NCI-H774 (cell line): ENCODE measurements around the gene PLAGL1.
"Not testable (repeated sequence)": the region's sequence is repeated elsewhere in the genome, so short reads cannot be mapped to it uniquely, and the experiment has no call there.

ENCODE experiments used
- DNase-seq: peaks from one replicate; lab custom pipeline; 2025; lab: John Stamatoyannopoulos, UW

PLAGL1 gene

DNA sequence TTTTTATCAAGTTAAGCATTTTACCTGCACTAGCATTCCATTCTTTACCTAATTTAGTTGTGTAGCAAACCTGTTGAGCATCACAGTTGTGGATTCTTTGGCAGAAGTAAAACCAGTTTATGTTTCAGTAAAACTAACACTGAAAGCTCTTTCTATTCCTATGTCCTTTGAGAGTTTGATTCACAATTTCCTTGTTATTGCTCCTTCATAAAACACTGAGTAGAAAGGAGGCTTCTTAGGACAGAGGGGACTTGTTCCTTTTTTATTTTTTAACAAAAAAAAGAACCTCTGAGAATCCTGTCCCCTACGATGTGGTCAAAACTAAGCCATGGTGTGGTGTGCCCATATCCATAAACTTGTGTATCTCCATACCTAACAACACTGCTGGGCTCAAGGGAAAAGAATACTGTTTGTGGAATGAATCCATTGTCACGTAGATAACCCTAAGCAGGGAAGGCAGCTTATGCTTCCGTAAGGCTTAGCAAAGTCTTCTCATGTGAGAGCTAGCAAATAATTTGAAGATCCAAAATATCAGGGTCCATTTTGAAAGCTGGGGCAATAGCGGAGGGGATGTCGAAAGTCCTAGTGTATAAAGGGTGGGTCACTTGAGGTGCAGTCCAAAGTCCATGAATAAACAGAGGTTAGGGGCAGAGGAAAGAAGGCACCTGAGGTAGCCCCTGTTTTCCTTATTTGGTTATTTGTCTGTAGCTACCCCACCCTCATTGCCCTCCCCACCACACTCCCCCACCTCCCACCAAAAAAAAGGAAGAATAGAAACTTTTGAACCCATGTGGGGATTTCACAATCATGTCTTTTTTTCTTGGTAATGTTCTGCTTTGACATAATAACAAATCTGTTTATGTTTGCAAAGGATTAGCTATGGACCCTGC lies 71.0 kb downstream of the PLAGL1 start:
- no peak for DNase-seq

DNA sequence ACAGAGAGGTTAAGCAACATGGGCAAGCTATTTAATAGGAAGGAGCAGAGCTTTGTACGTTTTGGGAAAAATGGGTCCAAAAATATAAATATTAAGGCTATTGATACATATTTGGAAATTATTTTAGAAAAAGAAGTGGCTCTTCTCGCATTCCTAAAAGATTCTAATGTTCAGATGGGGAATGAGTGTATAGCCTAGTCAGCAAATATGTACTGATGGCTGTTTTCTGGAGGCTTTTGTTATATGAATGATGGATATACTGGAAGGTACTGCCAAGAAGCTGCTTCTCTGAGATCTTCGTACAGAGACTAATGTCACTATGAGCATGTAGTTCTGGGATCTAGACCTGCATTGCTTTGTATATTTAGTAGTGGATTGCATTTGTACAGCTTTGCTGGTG lies 71.7 kb downstream of the PLAGL1 start:
- DNase-seq = no peak

DNA sequence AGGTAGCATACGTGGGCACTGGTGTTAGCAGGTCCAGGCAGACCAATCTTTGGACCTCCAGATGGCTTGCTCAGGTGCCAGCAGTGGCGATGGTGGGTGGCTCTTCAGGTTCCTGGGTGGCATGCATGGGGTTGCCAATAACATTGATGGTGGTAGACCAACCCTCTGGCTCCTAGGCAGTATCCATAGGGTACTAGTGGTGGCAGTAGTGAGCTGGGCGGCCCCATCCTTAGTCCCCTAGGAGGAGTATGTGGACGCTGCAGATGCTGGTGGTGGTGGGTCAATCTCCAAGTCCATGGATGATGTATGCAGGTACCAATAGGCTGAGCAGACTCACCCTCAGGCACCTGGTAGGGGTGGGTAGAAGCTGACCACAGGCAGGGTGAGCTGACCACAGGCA lies 73.2 kb downstream of the PLAGL1 start:
- DNase-seq = no peak

DNA sequence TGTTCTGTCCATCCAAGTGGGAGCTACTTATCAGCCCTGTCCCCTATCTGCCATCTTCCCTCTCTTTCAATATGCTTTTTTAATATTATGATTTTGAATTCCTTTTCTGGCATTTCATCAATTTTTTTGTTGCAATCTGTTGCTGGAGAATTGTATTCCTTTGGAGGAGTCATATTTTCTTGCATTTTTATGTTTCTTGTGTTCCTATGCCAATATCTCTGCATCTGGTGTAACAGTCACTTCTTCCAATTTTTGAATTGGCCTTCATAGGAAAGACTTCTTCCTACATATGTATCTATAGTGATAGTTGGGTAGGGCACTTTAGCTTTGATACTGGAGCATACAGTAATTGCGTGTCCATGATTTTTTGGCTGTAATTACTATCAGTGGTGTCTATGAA lies 73.7 kb downstream of the PLAGL1 start:
- no peak for DNase-seq

DNA sequence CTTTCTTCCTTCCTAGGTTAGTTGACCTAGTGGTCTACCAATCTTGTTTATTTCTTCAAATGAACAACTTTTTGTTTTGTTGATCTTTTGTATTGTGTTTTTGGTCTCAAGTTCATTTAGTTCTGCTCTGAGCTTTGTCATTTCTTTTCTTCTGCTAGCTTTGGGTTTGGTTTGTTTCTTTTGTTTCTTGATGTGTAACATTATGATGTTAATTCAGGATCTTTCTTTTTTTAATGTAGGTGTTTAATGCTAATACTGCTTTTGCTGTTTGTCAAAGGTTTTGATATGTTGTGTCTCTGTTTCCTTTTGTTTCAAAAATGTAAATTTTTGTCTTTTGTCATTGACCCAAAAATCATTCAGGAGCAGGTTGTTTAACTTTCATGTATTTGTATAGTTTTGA lies 78.1 kb downstream of the PLAGL1 start:
- no peak for DNase-seq

DNA sequence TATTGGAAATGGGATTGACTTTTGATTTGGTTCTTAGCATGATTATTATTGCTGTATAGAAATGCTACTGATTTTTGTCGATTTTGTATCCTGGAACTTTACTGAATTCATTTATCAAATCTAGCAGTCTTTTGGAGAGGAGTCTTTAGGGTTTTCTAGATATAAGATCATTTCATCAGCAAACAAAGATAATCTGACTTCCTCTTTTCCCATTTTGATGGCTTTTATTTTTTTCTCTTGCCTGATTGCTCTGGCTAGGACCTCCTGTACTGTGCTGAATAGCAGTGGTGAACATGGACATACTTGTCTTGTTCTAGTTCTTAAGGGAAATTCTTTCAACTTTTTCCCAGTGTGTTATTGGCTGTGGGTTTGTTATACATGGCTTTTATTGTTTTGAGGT lies 79.2 kb downstream of the PLAGL1 start:
- no peak for DNase-seq

DNA sequence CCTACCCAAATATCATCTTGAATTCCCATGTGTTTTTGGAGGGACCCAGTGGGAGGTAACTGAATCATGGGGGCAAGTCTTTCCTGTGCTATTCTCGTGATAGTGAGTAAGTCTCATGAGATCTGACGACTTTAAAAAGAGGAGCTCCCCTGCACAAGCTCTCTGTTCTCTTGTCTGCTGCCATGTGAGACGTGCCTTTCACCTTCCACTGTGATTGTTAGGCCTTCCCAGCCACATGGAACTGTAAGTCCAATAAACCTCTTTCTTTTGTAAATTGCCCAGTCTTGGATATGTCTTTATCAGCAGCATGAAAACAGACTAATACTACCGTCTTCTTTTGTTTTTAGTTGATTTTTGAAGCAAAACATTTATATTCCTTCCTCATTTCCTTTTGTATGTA lies 91.0 kb downstream of the PLAGL1 start:
- DNase-seq = not testable (repeated sequence)

DNA sequence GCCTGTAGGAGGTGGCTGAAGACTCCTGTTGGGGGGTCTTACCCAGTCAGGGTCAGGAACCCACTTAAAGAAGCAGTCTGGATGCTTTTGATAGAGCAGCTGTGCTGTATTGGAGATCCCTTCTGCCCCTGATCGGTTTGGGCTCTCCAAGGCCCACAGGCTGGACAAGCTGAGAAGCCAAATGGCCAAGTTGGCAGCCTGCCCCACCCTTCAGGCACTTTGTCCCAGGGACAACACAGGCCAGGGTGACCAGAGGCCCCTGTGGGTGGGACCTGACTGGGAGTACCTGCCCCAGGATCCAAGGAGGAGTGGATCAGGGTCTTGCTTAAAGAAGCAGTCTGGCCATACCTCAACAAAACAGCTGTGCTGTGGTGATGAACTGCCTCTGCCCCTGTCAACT lies 95.4 kb downstream of the PLAGL1 start:
- DNase-seq = no peak

DNA sequence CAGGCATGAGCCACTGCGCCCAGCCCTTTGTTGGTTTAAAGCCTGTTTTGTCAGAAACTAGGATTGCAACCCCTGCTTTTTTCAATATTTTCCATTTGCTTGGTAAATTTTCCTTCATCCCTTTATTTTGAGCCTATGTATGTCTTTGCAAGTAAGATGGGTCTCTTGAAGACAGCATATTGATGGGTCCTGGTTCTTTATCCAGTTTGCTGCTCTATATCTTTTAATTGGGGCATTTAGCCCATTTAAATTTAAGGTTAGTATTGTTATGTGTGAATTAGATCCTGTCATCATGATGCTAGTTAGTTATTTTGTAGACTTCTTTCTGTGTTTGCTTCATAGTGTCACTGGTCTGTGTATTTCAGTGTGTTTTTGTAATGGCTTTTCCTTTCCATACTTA lies 97.0 kb downstream of the PLAGL1 start:
- no peak for DNase-seq

DNA sequence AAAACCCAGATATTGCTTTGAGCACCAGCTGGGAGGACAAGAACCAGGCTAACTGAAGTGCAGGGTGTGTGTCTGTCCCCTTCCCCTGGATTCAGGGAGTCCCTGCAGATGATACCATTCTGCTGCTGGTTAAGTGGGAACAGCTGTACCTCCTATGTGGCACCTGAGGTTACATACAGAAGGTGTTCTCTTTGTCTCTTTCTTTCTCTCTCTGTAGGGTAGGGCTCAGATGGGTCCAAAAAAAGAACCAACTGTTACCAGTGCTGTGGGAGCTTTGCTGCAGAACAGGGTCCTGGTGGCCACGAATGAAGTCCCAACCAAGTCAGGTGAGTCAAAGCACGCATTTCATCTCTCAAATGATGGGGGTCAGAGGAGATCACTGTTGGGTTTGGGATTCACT lies 105.2 kb downstream of the PLAGL1 start:
- DNase-seq = no peak

DNA sequence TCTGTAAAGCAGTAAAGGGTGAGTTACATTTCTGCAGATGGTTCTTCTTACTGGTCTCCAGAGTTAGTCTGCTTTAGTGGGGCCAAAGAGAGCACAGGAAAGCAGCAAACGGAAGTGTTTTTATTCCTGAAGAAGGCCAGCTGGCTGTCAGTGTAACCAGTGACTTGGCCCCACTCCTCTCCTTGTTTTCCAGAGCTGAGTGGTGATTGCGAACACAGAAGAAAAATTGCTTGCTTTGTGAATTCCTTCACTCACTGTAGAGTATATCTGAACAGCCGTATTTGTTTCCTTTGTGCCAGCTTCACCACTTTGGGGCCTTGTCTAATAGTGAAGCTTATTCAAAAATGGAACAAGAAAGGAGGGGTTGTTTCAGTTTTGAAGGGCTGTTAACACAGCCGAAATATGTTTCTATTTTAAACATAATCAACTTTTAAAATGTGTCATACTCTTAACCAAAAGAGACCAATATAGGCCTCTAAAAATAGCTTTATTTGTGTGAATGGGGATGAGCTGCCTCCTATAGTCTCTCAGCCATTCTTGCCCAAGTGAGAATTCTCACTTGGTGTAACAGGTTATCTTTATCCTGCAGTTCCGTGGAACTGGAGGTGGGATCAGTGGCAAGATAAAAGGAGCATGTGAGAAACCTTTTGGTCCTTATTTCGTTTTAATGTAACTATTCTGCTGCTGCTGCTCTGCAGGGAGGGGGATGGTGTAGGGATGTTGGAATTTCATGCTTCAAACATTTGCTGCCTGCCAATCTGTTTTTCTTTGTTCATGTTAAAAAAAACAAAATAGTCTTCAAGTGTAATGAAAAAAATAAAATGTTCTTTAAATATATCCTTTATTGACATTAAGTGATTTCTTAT lies 105.9 kb downstream of the PLAGL1 start:
- no peak for DNase-seq

DNA sequence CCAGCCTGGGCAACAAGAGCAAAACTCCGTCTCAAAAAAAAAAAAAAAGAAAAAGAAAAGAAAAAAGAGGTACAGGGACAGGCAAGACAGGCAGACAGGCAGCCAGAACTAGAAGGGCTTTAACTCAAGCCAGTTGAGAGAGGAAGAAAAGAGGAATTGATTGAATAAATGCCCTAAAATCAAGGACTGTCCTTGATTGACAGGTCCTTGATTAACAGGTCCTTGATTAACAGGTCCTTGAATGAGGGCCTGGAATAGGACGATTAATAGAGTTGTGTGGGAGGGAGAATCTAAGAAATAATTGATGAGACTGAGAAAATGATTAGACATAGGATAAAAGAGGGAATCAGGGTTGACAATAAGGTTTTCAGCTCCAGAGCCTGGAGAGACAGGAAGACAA lies 107.7 kb downstream of the PLAGL1 start:
- no peak for DNase-seq

DNA sequence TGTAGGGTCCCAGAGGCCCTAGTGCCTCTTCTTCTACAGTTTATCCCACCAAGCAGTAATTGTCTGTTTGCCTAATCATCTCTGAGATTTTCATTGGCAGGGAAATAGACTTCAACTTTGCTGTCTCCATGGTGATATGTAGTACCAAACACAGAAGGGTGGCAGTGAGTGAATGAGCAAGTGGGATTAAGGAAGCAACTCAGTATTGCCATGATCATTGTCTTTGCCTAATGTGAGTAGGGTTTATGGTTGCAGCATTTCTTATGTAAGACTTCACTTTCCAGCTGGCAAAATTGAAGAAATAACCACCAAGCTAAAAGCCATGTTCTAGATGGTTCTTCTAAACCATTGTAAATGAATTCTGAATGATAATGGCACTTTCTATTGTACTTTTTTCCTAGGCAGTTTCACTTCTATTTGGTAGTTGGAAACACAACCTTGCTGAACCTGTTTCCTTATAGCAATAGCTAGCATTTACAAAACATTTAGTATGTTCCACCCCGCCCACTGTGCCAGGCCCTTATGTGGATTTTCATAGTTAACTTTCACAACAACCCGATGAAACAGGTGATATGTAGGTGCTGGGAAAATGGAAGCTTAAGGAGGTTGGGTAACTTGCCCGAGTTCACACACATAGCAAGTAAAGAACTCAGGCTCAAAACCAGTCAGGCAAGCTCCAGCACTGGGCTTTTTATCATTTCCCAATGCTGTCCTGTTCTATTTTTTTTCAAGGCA lies 111.8 kb downstream of the PLAGL1 start:
- DNase-seq = no peak

DNA sequence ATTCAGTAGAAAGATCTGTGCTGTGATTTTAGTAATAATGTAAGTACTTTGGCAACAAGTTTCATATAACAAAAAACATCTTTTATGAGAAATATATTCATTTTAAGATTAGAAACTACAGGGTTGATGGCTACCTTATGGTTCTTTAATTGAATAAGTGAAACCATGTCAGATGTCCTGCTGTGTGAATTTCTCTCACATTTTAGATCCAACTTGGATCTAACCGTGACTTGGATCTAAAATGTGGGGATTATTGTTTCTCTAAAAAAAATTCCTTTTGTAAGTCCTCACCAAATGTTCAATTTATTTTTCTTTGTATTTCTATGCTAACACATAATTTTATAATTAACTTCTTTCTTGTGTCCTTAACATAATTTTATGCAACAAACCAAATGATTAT lies 113.4 kb downstream of the PLAGL1 start:
- DNase-seq = no peak
